ENCODE measurements around the gene SPTLC3.

- TF ChIP-seq YY1 (IDR thresholded peaks at IDR 0.05; ENCODE audit: insufficient read depth, insufficient read length) (no peak), SUZ12 (IDR thresholded peaks at IDR 0.05; ENCODE audit: extremely low read depth, insufficient read depth, insufficient read length) (no peak)
Observed at GRCh38 chr20:12968472-12968871, 40.3 kb upstream of the SPTLC3 start.
